ENCODE measurements around the gene ASAP2.

DNA sequence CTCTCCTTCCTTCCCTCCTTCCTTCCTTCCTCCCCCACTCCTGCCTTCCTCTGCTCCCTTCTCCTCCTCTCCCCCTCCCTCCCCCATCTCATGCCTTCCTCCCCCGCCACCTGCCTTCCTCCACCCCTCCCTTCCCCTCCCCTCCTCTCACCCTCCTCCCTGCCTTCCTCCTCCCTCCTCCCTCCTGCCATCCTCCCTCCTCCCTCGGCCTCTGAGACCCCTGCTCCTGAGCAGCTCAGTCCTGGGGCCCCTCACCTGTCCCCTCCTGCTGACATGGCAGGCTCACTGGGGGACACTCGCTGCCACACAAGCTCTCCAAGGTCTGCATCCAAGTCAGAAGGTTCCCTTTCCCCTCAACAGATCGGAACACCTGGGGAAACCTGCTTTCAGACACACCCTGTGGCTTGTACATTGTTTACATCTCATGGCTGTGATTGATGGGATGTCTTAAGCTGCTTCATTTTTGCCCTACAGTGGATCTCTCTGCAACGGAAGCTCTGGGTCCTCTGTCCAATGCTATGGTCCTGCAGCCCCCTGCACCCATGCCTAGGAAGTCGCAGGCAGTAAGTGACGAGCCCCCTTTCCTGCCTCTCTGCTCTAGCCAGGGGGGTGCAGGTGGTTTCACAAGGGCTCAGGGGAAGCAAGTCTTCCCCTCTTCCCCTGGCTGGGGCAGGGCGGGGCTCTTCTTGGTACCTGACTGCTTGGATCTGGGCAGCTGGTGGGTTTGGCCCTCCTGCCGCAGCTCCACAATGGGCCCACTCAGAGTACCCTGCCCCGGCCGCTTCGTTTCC lies 193.9 kb downstream of the ASAP2 start:
- TF ChIP-seq, protein P1, sequence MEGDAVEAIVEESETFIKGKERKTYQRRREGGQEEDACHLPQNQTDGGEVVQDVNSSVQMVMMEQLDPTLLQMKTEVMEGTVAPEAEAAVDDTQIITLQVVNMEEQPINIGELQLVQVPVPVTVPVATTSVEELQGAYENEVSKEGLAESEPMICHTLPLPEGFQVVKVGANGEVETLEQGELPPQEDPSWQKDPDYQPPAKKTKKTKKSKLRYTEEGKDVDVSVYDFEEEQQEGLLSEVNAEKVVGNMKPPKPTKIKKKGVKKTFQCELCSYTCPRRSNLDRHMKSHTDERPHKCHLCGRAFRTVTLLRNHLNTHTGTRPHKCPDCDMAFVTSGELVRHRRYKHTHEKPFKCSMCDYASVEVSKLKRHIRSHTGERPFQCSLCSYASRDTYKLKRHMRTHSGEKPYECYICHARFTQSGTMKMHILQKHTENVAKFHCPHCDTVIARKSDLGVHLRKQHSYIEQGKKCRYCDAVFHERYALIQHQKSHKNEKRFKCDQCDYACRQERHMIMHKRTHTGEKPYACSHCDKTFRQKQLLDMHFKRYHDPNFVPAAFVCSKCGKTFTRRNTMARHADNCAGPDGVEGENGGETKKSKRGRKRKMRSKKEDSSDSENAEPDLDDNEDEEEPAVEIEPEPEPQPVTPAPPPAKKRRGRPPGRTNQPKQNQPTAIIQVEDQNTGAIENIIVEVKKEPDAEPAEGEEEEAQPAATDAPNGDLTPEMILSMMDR (conservative IDR thresholded peaks at IDR 0.05 in 1 of 2, IDR thresholded peaks at IDR 0.05 in 1 of 2; ENCODE audit: extremely low read depth in 1 of 2, insufficient read depth in 1 of 2, low read depth in 1 of 2, low read length in 2 of 2): no peak
- no peak for TF ChIP-seq EZH2 (IDR thresholded peaks at IDR 0.05; ENCODE audit: borderline replicate concordance, low read length)
